Natural killer cell (primary cell): Measurements from ENCODE around the gene DDX31. TPM values are rescaled to one million over a fixed set of nuclear protein-coding genes. Genes with fewer than 3 reads are reported as not detected.

Experiments used
- ATAC-seq, 3 donors: fragments of 150-1000 bp in 2 of 3; fragments of 200-7000 bp in 1 of 3; cut with Tn5 transposase; 1 replicate in 1 of 3; 2 replicates in 2 of 3; pipeline ENCODE4 v1.10.0; 2021; ENCODE audit warnings: mild to moderate bottlenecking in 2 of 3, moderate library complexity in 2 of 3
- DNase-seq, 2 donors: peaks; one replicate each; pipeline versions ENCODE4 v3.0.0 to v3.0.0-alpha.2; 2013 to 2021; ENCODE audit warnings: mixed read lengths in 1 of 2
- H3K27ac ChIP-seq: one replicate; pipeline ENCODE4 v1.5.1; 2013; ENCODE audit warnings: mild to moderate bottlenecking, low read length
- H3K27me3 ChIP-seq: one replicate; pipeline ENCODE4 v1.6.1; 2013; ENCODE audit warnings: low read length; ENCODE audit not compliant: control insufficient read depth, insufficient read depth
- H3K36me3 ChIP-seq: one replicate; pipeline ENCODE4 v1.6.1; 2013; ENCODE audit warnings: low read length; ENCODE audit not compliant: control insufficient read depth, insufficient read depth
- H3K4me1 ChIP-seq: one replicate; pipeline ENCODE4 v1.6.1; 2013; ENCODE audit warnings: low read length; ENCODE audit not compliant: control insufficient read depth, insufficient read depth
- H3K4me3 ChIP-seq: one replicate; pipeline ENCODE4 v1.5.1; 2013; ENCODE audit warnings: low read length
- H3K9me3 ChIP-seq: one replicate; pipeline ENCODE4 v1.6.1; 2013; ENCODE audit warnings: low read length; ENCODE audit not compliant: control insufficient read depth, insufficient read depth
- H3K27ac Mint-ChIP-seq, 2 donors: one replicate each; pipeline ENCODE4 v1.8.0; 2022; ENCODE audit warnings: mild to moderate bottlenecking in 2 of 2, mixed read lengths in 2 of 2, moderate library complexity in 1 of 2
- H3K27me3 Mint-ChIP-seq, 2 donors: one replicate each; pipeline ENCODE4 v1.8.0; 2022; ENCODE audit warnings: low read depth in 2 of 2, mixed read lengths in 2 of 2
- H3K36me3 Mint-ChIP-seq: one replicate; pipeline ENCODE4 v1.8.0; 2022; ENCODE audit warnings: mixed read lengths
- H3K4me1 Mint-ChIP-seq, 2 donors: one replicate each; pipeline ENCODE4 v1.8.0; 2022; ENCODE audit warnings: mixed read lengths in 2 of 2
- H3K4me3 Mint-ChIP-seq: one replicate; pipeline ENCODE4 v1.8.0; 2022; ENCODE audit warnings: mild to moderate bottlenecking, moderate library complexity, mixed read lengths
- H3K9me3 Mint-ChIP-seq, 2 donors: one replicate each; pipeline ENCODE4 v1.8.0; 2022; ENCODE audit warnings: mixed read lengths in 2 of 2
- WGBS: methylation state at CpG from one replicate; pipeline ENCODE4 v1.1.7; 2013; ENCODE audit warnings: missing lambda C conversion rate; ENCODE audit not compliant: insufficient coverage; 5-methylcytosine and 5-hydroxymethylcytosine counted together
- intact Hi-C: fragments of 100-400 bp; cut with micrococcal nuclease; formaldehyde crosslinking; loops from one replicate; pipeline ENCODE4 v1.14.2; 2022
- total RNA-seq, 4 donors: library from RNA; stranded (reverse); fragments of 120-200 nt in 1 of 4; gene quantifications; one replicate each; pipeline versions ENCODE4 v1.2.3 to v1.2.4, GENCODE V29; 2013 to 2022
- TF ChIP-seq, protein P1 (sequence below): fragments of 200-600 bp; IDR thresholded peaks from one replicate; pipeline ENCODE4 v1.8.0; 2022; ENCODE audit warnings: antibody characterized with exemption

Gene DDX31
- total RNA-seq, 3 donors from 2014 or later (not counting 1 experiment from before 2014, with no cell fraction given) = 6.5 to 12.2 (median 11.5) TPM

DNA sequence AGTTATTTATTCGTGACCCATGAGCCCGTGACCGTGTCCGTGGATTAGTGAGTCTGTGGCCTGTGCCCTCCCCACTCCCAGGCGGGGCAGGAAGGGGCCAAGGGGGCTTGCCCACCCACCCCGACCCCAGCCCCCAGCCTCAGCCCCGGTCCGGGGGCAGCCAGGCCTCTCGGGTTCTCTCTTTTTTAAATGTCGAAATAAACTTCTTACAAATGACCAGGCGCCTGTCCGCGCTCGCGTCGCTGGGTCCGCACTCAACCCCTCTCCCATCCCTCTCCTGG lies 79.8 kb downstream of the DDX31 start:
- DNase-seq (no peak), ATAC-seq (no peak)
- 12% methylated on average over 16 of the region's 17 CpGs for WGBS
- no peaks in the 10 kb centered on the region for H3K9me3 ChIP-seq
- peaks cover 4% of the 10 kb centered on the region for H3K36me3 ChIP-seq
- H3K27me3 ChIP-seq = peaks cover 69% of the 10 kb centered on the region
- Mint-ChIP-seq H3K27ac (no peak overlapping the region), H3K4me3 (no peak overlapping the region), H3K27me3 (peaks cover 48 to 53% of the 10 kb centered on the region in 2 donors), H3K4me1 (peaks cover 7 to 15% of the 10 kb centered on the region in 2 donors), H3K36me3 (no peaks in the 10 kb centered on the region), H3K9me3 (no peaks in the 10 kb centered on the region)
- intact Hi-C loops = no loop called here
- TF ChIP-seq, protein P1, sequence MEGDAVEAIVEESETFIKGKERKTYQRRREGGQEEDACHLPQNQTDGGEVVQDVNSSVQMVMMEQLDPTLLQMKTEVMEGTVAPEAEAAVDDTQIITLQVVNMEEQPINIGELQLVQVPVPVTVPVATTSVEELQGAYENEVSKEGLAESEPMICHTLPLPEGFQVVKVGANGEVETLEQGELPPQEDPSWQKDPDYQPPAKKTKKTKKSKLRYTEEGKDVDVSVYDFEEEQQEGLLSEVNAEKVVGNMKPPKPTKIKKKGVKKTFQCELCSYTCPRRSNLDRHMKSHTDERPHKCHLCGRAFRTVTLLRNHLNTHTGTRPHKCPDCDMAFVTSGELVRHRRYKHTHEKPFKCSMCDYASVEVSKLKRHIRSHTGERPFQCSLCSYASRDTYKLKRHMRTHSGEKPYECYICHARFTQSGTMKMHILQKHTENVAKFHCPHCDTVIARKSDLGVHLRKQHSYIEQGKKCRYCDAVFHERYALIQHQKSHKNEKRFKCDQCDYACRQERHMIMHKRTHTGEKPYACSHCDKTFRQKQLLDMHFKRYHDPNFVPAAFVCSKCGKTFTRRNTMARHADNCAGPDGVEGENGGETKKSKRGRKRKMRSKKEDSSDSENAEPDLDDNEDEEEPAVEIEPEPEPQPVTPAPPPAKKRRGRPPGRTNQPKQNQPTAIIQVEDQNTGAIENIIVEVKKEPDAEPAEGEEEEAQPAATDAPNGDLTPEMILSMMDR = no peak
- no peak overlapping the region for H3K27ac ChIP-seq
- H3K4me1 ChIP-seq = peaks cover 6% of the 10 kb centered on the region
- no peak overlapping the region for H3K4me3 ChIP-seq

DNA sequence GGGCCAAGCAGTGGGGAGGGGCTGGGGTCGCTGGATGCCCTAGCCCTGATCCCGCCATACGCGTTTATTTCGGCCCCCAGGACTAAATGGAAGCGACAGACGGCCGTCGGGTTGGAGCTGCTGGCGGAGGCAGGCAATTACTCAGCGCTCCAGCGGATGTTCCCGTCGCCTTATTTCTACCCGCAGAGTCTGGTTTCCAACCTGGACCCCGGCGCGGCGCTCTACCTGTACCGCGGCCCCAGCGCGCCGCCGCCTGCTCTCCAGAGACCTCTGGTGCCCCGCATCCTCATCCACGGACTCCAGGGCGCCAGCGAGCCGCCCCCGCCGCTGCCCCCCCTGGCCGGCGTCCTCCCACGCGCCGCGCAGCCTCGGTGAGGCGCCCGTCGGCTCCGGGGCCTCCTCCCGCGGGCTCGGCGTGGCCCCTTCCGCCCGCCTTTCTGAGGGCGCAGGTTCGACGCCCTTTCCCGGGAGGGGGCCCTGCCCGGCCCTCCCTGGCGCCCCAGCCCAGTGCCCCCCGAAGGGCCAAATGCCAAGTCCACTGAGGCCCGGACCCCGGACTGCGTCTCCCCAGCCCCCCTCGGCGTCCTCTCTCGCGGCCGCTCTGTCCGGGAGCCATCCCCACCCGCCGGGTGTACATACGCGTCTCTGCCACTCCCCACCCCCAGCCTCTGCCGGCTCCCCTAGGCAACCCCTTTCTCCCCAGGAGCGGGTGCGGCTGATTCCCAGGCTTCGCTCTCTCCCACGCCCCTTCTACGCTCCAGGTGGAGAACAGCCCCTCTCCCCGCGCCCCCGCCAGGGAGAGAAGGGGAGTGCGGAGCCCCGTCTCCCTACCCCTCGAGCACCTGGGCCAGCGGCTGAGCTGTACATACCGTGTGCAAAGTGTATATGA lies 80.4 kb downstream of the DDX31 start:
- Histone ChIP-seq H3K27me3 (peaks cover 75% of the 10 kb centered on the region), H3K9me3 (no peaks in the 10 kb centered on the region), H3K27ac (no peak overlapping the region), H3K4me1 (peaks cover 6% of the 10 kb centered on the region), H3K36me3 (peaks cover under 1% of the 10 kb centered on the region), H3K4me3 (no peak overlapping the region)
- WGBS = 5% methylated on average over 83 of the region's 83 CpGs
- Mint-ChIP-seq H3K27ac (no peak overlapping the region), H3K27me3 (peaks cover 54 to 57% of the 10 kb centered on the region in 2 donors), H3K9me3 (no peaks in the 10 kb centered on the region), H3K4me3 (no peak overlapping the region), H3K36me3 (no peaks in the 10 kb centered on the region), H3K4me1 (peaks cover 7 to 15% of the 10 kb centered on the region in 2 donors)
- DNase-seq (no peak), ATAC-seq (no peak)
- TF ChIP-seq, protein P1 = no peak
- intact Hi-C loops = no loop called here

DNA sequence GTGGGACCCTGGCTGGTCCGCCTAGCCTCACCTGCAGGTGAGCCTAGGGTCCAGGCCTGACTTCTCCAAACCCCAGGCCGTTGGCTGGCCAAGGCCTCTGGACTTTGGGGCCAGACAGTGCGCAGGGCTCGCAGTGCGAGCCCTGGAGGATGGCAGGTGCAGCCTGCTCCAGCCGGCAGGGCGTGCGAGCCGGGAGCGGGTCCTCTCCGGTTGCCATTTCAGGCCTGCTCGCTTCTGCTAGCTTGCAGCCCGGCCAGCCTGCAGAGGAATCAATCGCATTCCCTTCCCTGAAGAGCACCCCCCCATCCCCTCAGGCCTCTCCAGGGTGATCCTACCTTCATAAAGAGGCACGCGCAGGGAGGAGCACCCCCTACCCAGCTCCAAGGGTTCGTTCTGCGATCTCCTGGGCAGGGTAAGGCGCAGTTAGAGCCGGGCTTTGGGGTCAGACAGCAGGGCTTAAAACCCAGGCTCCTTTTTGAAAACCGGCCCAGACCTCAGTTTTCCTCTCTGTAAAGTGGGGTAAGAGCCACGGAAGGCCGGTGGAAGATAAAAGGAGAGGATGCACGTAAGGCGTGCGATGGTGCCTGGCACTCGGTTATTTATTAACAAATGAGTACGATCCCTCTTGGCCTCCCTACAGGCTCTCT lies 81.2 kb downstream of the DDX31 start:
- DNase-seq (no peak), ATAC-seq (no peak)
- WGBS = 15% methylated on average over 28 of the region's 28 CpGs
- TF ChIP-seq, protein P1 = no peak
- H3K36me3 ChIP-seq = no peaks in the 10 kb centered on the region
- Mint-ChIP-seq H3K4me3 (no peak overlapping the region), H3K9me3 (no peaks in the 10 kb centered on the region), H3K36me3 (no peaks in the 10 kb centered on the region), H3K4me1 (peaks cover 7 to 15% of the 10 kb centered on the region in 2 donors), H3K27ac (no peak overlapping the region), H3K27me3 (peaks cover 56 to 60% of the 10 kb centered on the region in 2 donors)
- H3K27ac ChIP-seq = no peak overlapping the region
- peaks cover 6% of the 10 kb centered on the region for H3K4me1 ChIP-seq
- intact Hi-C loops = no loop called here
- peaks cover 81% of the 10 kb centered on the region for H3K27me3 ChIP-seq
- H3K4me3 ChIP-seq = no peak overlapping the region
- no peaks in the 10 kb centered on the region for H3K9me3 ChIP-seq
